C4-2B (cell line): Measurements from ENCODE around the gene RNF10.
"Not testable (repeated sequence)": the region's sequence is repeated elsewhere in the genome, so short reads cannot be mapped to it uniquely, and the experiment has no call there.

Experiments
- H3K27ac ChIP-seq: fragments of 450-650 bp; 2 replicates; pipeline ENCODE4 v1.5.1; 2017
- CTCF ChIP-seq: fragments of 450-650 bp; conservative IDR thresholded peaks from 2 replicates; pipeline ENCODE4 v1.5.1; 2017; ENCODE audit warnings: mild to moderate bottlenecking
- ZFX ChIP-seq: fragments of 450-650 bp; IDR thresholded peaks from 2 replicates; pipeline ENCODE4 v1.6.1; 2017

RNF10 gene

GRCh38 chr12:120534203-120534702 lies at the start of gene RNF10:
Gene RNF10, plus strand, starts transcription at chr12:120534356. Its CDS starts 456 bp downstream, at chr12:120534812.
- peak; percentile 97 for TF ChIP-seq ZFX
- no peak for TF ChIP-seq CTCF

GRCh38 chr12:120485961-120486881 lies 47.9 kb upstream of the RNF10 start:
- H3K27ac ChIP-seq, result no peak overlapping the region
- TF ChIP-seq ZFX (no peak), CTCF (no peak)

More at GRCh38 chr12:120534203-120534702, at the start of gene RNF10:
- H3K27ac ChIP-seq, result peak within 1 kb of the TSS; percentile 95

- not testable (repeated sequence) for H3K27ac ChIP-seq
These were observed 46.6 kb upstream of the RNF10 start for GRCh38 chr12:120487552-120487951.

GRCh38 chr12:120488057-120488640 lies 46.0 kb upstream of the RNF10 start:
- no peak for TF ChIP-seq CTCF
- no peak for TF ChIP-seq ZFX
- peak overlapping the region; percentile 16 for H3K27ac ChIP-seq

- TF ChIP-seq CTCF, result no peak
- H3K27ac ChIP-seq, result peak overlapping the region; percentile 19
These were observed 45.1 kb upstream of the RNF10 start for GRCh38 chr12:120489018-120489417.

- TF ChIP-seq CTCF (no peak), ZFX (no peak)
- no peak overlapping the region for H3K27ac ChIP-seq
These were observed 43.8 kb upstream of the RNF10 start for GRCh38 chr12:120490325-120490724.

- no peak overlapping the region for H3K27ac ChIP-seq
- TF ChIP-seq ZFX (no peak), CTCF (no peak)
These were observed 43.2 kb upstream of the RNF10 start for GRCh38 chr12:120490833-120491512.
